IMR-90 (cell line): Measurements from ENCODE around the gene ALKBH5. TPM values are rescaled to one million over a fixed set of nuclear protein-coding genes. Genes with fewer than 3 reads are reported as not detected.

Experiments
- ATAC-seq: fragments of 200-7000 bp; cut with Tn5 transposase; 2 replicates; pipeline ENCODE4 v1.9.1; 2020; ENCODE audit warnings: low read depth, mild to moderate bottlenecking, moderate library complexity
- BruUV-seq: library from RNA; stranded (reverse); fragments of 400-500 nt; replicated peaks from 2 replicates; lab custom pipeline; 2021; lab: Mats Ljungman, UMichigan
- CTCF ChIA-PET: fragments of 300-600 bp; formaldehyde crosslinking; extraction: SDS; loops from one replicate; lab custom pipeline; 2021; ENCODE audit warnings: antibody characterized with exemption; lab: Yijun Ruan, JAX
- POLR2A ChIA-PET: fragments of 300-600 bp; sonication (Branson Sonifier 250); formaldehyde crosslinking; loops from one replicate; lab custom pipeline; 2022; ENCODE audit warnings: antibody characterized with exemption; ENCODE audit not compliant: unreplicated experiment; lab: Charles Lee
- DNase-seq: peaks from one replicate; pipeline ENCODE4 v3.0.0; 2013
- H2AFZ ChIP-seq: replicated peaks from 2 replicates; pipeline ENCODE3; 2013; ENCODE audit warnings: low read length, mild to moderate bottlenecking; ENCODE audit not compliant: poor library complexity
- H2AK5ac ChIP-seq: 2 replicates; pipeline ENCODE4 v1.6.1; 2013; ENCODE audit warnings: low read depth, low read length, inconsistent platforms
- H2AK9ac ChIP-seq: replicated peaks from 2 replicates; pipeline ENCODE3; 2013; ENCODE audit warnings: mild to moderate bottlenecking, low read depth, low read length, moderate library complexity; ENCODE audit not compliant: poor library complexity
- H2BK120ac ChIP-seq: 2 replicates; pipeline ENCODE4 v1.6.1; 2013; ENCODE audit warnings: low read depth, low read length, inconsistent platforms
- H2BK15ac ChIP-seq: 3 replicates; pipeline ENCODE4 v1.6.1; 2013; ENCODE audit warnings: low read depth, low read length, inconsistent platforms
- H2BK20ac ChIP-seq: 2 replicates; pipeline ENCODE4 v1.6.1; 2013; ENCODE audit warnings: low read depth, mild to moderate bottlenecking, inconsistent platforms, low read length, moderate library complexity
- H2BK5ac ChIP-seq: 2 replicates; pipeline ENCODE4 v1.6.1; 2013; ENCODE audit warnings: mild to moderate bottlenecking, low read depth, low read length, inconsistent platforms; ENCODE audit not compliant: poor library complexity, severe bottlenecking
- H3K14ac ChIP-seq: replicated peaks from 2 replicates; pipeline ENCODE4 v1.6.1; 2013; ENCODE audit warnings: low read depth, low read length, inconsistent platforms
- H3K18ac ChIP-seq: 2 replicates; pipeline ENCODE4 v1.6.1; 2013; ENCODE audit warnings: low read depth, low read length, control low read depth
- H3K23ac ChIP-seq: 2 replicates; pipeline ENCODE4 v1.6.1; 2013; ENCODE audit warnings: low read depth, low read length, inconsistent platforms
- H3K27ac ChIP-seq: 2 replicates; pipeline ENCODE4 v1.5.1; 2013; ENCODE audit warnings: mild to moderate bottlenecking, control low read depth, low read length; ENCODE audit not compliant: insufficient read depth
- H3K27me3 ChIP-seq: 2 replicates; pipeline ENCODE4 v1.6.1; 2013; ENCODE audit warnings: low read length; ENCODE audit not compliant: control insufficient read depth, insufficient read depth
- H3K36me3 ChIP-seq: 2 replicates; pipeline ENCODE4 v1.6.1; 2013; ENCODE audit warnings: low read length, mixed read lengths; ENCODE audit not compliant: control insufficient read depth, insufficient read depth
- H3K4ac ChIP-seq: 2 replicates; pipeline ENCODE4 v1.6.1; 2013; ENCODE audit warnings: low read depth, low read length, inconsistent platforms
- H3K4me1 ChIP-seq: 2 replicates; pipeline ENCODE4 v1.6.1; 2013; ENCODE audit warnings: low read length, mixed read lengths; ENCODE audit not compliant: control insufficient read depth, insufficient read depth
- H3K4me2 ChIP-seq: 2 replicates; pipeline ENCODE4 v1.6.1; 2013; ENCODE audit warnings: low read depth, mild to moderate bottlenecking, control low read depth, low read length, moderate library complexity
- H3K4me3 ChIP-seq: 2 replicates; pipeline ENCODE4 v1.5.1; 2013; ENCODE audit warnings: low read depth, mild to moderate bottlenecking, control low read depth, low read length, moderate library complexity; ENCODE audit not compliant: insufficient read depth
- H3K56ac ChIP-seq: 2 replicates; pipeline ENCODE4 v1.6.1; 2013; ENCODE audit warnings: low read length, inconsistent platforms; ENCODE audit not compliant: insufficient read depth; ENCODE audit errors: extremely low read depth
- H3K79me1 ChIP-seq, 2 experiments: 2 replicates each; pipeline ENCODE4 v1.6.1; 2013; ENCODE audit warnings: low read length in 2 of 2, inconsistent platforms in 1 of 2, low read depth in 1 of 2
- H3K9ac ChIP-seq: 2 replicates; pipeline ENCODE4 v1.6.1; 2013; ENCODE audit warnings: low read depth, low read length, control low read depth
- H3K9me1 ChIP-seq: 2 replicates; pipeline ENCODE4 v1.6.1; 2013; ENCODE audit warnings: low read length, inconsistent platforms; ENCODE audit not compliant: insufficient read depth
- H3K9me3 ChIP-seq: 2 replicates; pipeline ENCODE4 v1.6.1; 2013; ENCODE audit warnings: low read length; ENCODE audit not compliant: control insufficient read depth, insufficient read depth
- H4K20me1 ChIP-seq: 2 replicates; pipeline ENCODE4 v1.6.1; 2013; ENCODE audit warnings: low read length, inconsistent platforms; ENCODE audit not compliant: insufficient read depth
- H4K5ac ChIP-seq: 2 replicates; pipeline ENCODE4 v1.6.1; 2013; ENCODE audit warnings: mild to moderate bottlenecking, low read depth, low read length, control low read depth
- H4K8ac ChIP-seq, 2 experiments: 2 replicates each; pipeline ENCODE4 v1.6.1; 2013; ENCODE audit warnings: low read depth in 2 of 2, low read length in 2 of 2, control low read depth in 1 of 2, inconsistent platforms in 1 of 2
- H4K91ac ChIP-seq: 2 replicates; pipeline ENCODE4 v1.6.1; 2013; ENCODE audit warnings: low read depth, low read length, inconsistent platforms; ENCODE audit not compliant: insufficient read depth
- BHLHE40 ChIP-seq: fragments of 150-350 bp; IDR thresholded peaks from 2 replicates; pipeline ENCODE4 v1.6.1; 2016; ENCODE audit warnings: mild to moderate bottlenecking, low read depth, low read length
- CEBPB ChIP-seq: IDR thresholded peaks from 2 replicates; pipeline ENCODE4 v1.6.1; 2012; ENCODE audit warnings: low read depth, low read length, improper control_type of control experiment
- MAZ ChIP-seq: IDR thresholded peaks from 2 replicates; pipeline ENCODE4 v1.6.1; 2012; ENCODE audit warnings: low read depth, mild to moderate bottlenecking, low read length, improper control_type of control experiment, moderate library complexity, borderline replicate concordance
- MXI1 ChIP-seq: IDR thresholded peaks from 2 replicates; pipeline ENCODE4 v1.6.1; 2012; ENCODE audit warnings: low read depth, mild to moderate bottlenecking, low read length, moderate library complexity, borderline replicate concordance
- POLR2A ChIP-seq: IDR thresholded peaks from 2 replicates; pipeline ENCODE4 v1.6.1; 2012; ENCODE audit warnings: mild to moderate bottlenecking, low read depth, low read length
- USF2 ChIP-seq: fragments of 150-350 bp; IDR thresholded peaks from 2 replicates; pipeline ENCODE4 v1.6.1; 2017; ENCODE audit warnings: mild to moderate bottlenecking, antibody characterized with exemption, low read length, low read depth
- WGBS, 2 experiments: methylation state at CpG; one replicate each; pipeline versions ENCODE4 v1.1.5 to v1.1.7; 2013; ENCODE audit warnings: missing lambda C conversion rate in 2 of 2; ENCODE audit not compliant: insufficient read length in 1 of 2; ENCODE audit errors: extremely low coverage in 2 of 2; 5-methylcytosine and 5-hydroxymethylcytosine counted together
- dilution Hi-C: fragments of 300-500 bp; cut with HindIII; formaldehyde crosslinking; loops from one replicate; pipeline ENCODE4 v1.14.3; 2018; ENCODE audit warnings: low sequenced_read_pairs; ENCODE audit not compliant: unreplicated experiment
- in situ Hi-C: fragments of 300-500 bp; cut with MboI; formaldehyde crosslinking; loops from 3 replicates; pipeline ENCODE4 v1.14.3; 2019; ENCODE audit warnings: low sequenced_read_pairs, inconsistent platforms, mixed read lengths
- intact Hi-C: fragments of 100-400 bp; cut with micrococcal nuclease; formaldehyde crosslinking; loops from 2 replicates; pipeline ENCODE4 v1.10.0; 2022
- polyA plus RNA-seq, 3 experiments: library from polyadenylated mRNA; depleted of rRNA; stranded (reverse); fragments of >200 nt; gene quantifications; 2 replicates each; pipeline ENCODE4 v1.2.3, GENCODE V29; 2012; ENCODE audit warnings: low replicate concordance in 1 of 3
- total RNA-seq: library from RNA; depleted of rRNA; stranded (reverse); fragments of >200 nt; gene quantifications from 2 replicates; pipeline ENCODE4 v1.2.3, GENCODE V29; 2012

ALKBH5 gene
- total and polyA plus RNA-seq, 2 of the 4 experiments (the other 2 are of a cell fraction), result 57.6 to 79.6 TPM

GRCh38 chr17:18250708-18251107 is 67.1 kb downstream of the ALKBH5 start:
- no peak overlapping the region for H3K18ac ChIP-seq
- H2AK5ac ChIP-seq, result no peak overlapping the region
- ChIA-PET CTCF (no interaction called here), POLR2A (no interaction called here)
- in situ Hi-C loops, result no loop called here
- H3K4ac ChIP-seq, result no peak overlapping the region
- no peak overlapping the region for H4K91ac ChIP-seq
- no peaks in the 10 kb centered on the region; the same call in 1 of the 2 replicates for H3K9me1 ChIP-seq
- peak overlapping the region; percentile 58 for H2AK9ac ChIP-seq
- no peak overlapping the region for H2BK15ac ChIP-seq
- H4K8ac ChIP-seq, result no peak overlapping the region
- no peak overlapping the region for H2BK120ac ChIP-seq
- no peak overlapping the region for H3K27ac ChIP-seq
- BruUV-seq, result no TSS peak
- ATAC-seq, result no peak
- no peak overlapping the region for H3K56ac ChIP-seq
- intact Hi-C loops, result no loop called here
- H4K20me1 ChIP-seq, result peaks cover 32% of the 10 kb centered on the region
- no peak overlapping the region for H3K4me2 ChIP-seq
- no peaks in the 10 kb centered on the region for H3K4me1 ChIP-seq
- no peak for DNase-seq
- H3K27me3 ChIP-seq, result no peaks in the 10 kb centered on the region
- H2BK20ac ChIP-seq, result no peak overlapping the region
- peaks cover 89% of the 10 kb centered on the region for H3K36me3 ChIP-seq
- no peak overlapping the region for H2AFZ ChIP-seq
- no peak overlapping the region for H3K23ac ChIP-seq
- WGBS, 2 experiments, result 93% methylated on average over 14 of the region's 14 CpGs; no CpG with 5 or more reads in 1 of the 2 experiments
- no peak overlapping the region for H2BK5ac ChIP-seq
- H3K4me3 ChIP-seq, result no peak overlapping the region
- TF ChIP-seq MXI1, result no peak
- TF ChIP-seq POLR2A, result no peak
- peak; percentile 44 for TF ChIP-seq CEBPB
- TF ChIP-seq MAZ, result no peak
- TF ChIP-seq USF2, result no peak
- no peak for TF ChIP-seq BHLHE40
- dilution Hi-C loops, result no loop called here
- no peaks in the 10 kb centered on the region for H3K9me3 ChIP-seq
- H3K9ac ChIP-seq, result no peak overlapping the region
- H3K79me1 ChIP-seq, result peaks cover 4 to 44% of the 10 kb centered on the region in 2 experiments
- H3K14ac ChIP-seq, result no peak overlapping the region
- H4K5ac ChIP-seq, result no peak overlapping the region
